Hippocampal formation (tissue), 2 donors: ENCODE results near the gene TMEM106B.

ENCODE experiments used
- DNase-seq, 2 donors: peaks; one replicate each; lab custom pipeline; 2025; lab: John Stamatoyannopoulos, UW

The TMEM106B gene

GRCh38 chr7:12228024-12228423 lies 16.9 kb downstream of the TMEM106B start:
- no peak for DNase-seq

- no peak for DNase-seq
Observed at GRCh38 chr7:12229046-12229445, 18.0 kb downstream of the TMEM106B start.

- no peak for DNase-seq
Observed at GRCh38 chr7:12231097-12231496, 20.0 kb downstream of the TMEM106B start.

- DNase-seq: no peak
Observed at GRCh38 chr7:12233175-12233574, 22.1 kb downstream of the TMEM106B start.

GRCh38 chr7:12234334-12234865 lies 23.3 kb downstream of the TMEM106B start:
- no peak for DNase-seq

- DNase-seq: no peak
Observed at GRCh38 chr7:12235970-12236369, 24.9 kb downstream of the TMEM106B start.

- DNase-seq: no peak
Observed at GRCh38 chr7:12237007-12237406, 25.9 kb downstream of the TMEM106B start.

- DNase-seq: no peak
Observed at GRCh38 chr7:12239806-12240205, 28.7 kb downstream of the TMEM106B start.

GRCh38 chr7:12244129-12244528 lies 33.0 kb downstream of the TMEM106B start:
- DNase-seq: no peak

GRCh38 chr7:12244694-12245093 lies 33.6 kb downstream of the TMEM106B start:
- no peak for DNase-seq

- no peak for DNase-seq
Observed at GRCh38 chr7:12249706-12250105, 38.6 kb downstream of the TMEM106B start.

- no peak for DNase-seq
Observed at GRCh38 chr7:12250232-12250631, 39.1 kb downstream of the TMEM106B start.

- DNase-seq: no peak
Observed at GRCh38 chr7:12256090-12256489, 45.0 kb downstream of the TMEM106B start.

- DNase-seq: no peak
Observed at GRCh38 chr7:12257582-12257981, 46.5 kb downstream of the TMEM106B start.

GRCh38 chr7:12258074-12258473 lies 47.0 kb downstream of the TMEM106B start:
- no peak for DNase-seq

GRCh38 chr7:12267542-12267941 lies 56.4 kb downstream of the TMEM106B start:
- DNase-seq: no peak

GRCh38 chr7:12269100-12269895 lies 58.2 kb downstream of the TMEM106B start:
- no peak for DNase-seq

- DNase-seq: no peak
Observed at GRCh38 chr7:12281038-12281437, 69.9 kb downstream of the TMEM106B start.

- no peak for DNase-seq
Observed at GRCh38 chr7:12287901-12288300, 76.8 kb downstream of the TMEM106B start.

- DNase-seq: no peak
Observed at GRCh38 chr7:12289996-12290395, 78.9 kb downstream of the TMEM106B start.

GRCh38 chr7:12290761-12291160 lies 79.7 kb downstream of the TMEM106B start:
- DNase-seq: no peak

GRCh38 chr7:12291870-12292269 lies 80.8 kb downstream of the TMEM106B start:
- no peak for DNase-seq
